Daoy (cell line): ENCODE results near the gene TRPT1. TPM values are rescaled to one million over a fixed set of nuclear protein-coding genes. Genes with fewer than 3 reads are reported as not detected.

Experiments used
- DNase-seq: peaks from one replicate; pipeline ENCODE4 v3.0.0-alpha.2; 2015; ENCODE audit warnings: low read depth
- total RNA-seq: library from RNA; depleted of rRNA; stranded (reverse); fragments of >200 nt; shearing (Covaris generic); gene quantifications from 2 replicates; pipeline ENCODE4 v1.2.3, GENCODE V29; 2014; rRNA removed

TRPT1 gene
- 19.8 and 19.9 TPM in 2 replicates for total RNA-seq

DNA sequence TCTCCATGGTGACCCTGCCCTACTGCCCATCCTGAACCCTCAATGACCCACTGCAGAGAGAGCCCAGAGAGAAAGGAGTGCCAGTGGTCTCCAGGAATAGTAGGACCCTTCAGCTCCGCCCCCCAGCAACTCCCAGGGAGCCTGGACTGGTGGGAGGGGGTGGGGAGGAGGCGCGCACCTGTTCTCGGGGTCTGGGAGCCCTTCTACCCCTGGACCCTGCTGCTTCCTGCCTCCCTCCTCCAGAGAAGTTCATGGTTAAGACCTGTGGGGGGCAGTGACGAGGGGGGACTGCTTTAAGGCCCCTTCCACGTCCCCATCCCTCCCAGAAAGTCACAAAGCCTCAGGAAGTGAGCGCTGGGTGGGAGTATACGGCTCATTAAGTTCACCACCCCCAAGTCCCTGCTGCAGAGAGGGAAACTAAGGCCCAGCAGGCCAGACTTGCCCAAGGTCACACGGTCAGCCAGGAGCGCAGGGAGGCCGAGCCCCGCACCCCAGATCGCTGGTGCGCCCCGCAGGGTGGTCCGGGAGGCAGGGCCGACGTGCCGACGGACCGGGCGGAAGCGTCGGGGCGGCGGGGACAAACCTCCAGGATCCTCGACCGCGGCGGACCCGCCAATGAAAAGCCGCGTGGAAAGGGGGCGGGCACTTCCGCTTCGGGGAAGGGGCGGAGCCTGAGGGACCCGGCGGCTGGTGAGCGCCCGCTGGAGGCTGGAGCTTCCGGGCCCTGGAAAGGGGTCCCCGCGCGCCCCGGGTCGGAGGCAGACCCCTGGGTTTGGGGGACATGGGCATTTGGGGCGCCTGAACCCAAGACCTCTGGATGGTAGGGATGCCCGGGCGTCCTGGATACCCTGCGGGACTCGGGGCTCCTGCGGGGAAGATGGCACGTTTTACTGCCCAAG, at the start of gene TRPT1, which contains the start of gene NUDT22:
TRPT1 (minus strand) TSS at position 579 of the 899 bp plus-strand sequence; CDS start at position 253, 326 bp downstream.
NUDT22 (plus strand) TSS at position 667 of the 899 bp plus-strand sequence. CDS start 379 bp downstream, outside the sequence.
- DNase-seq = peak; percentile 88

DNA sequence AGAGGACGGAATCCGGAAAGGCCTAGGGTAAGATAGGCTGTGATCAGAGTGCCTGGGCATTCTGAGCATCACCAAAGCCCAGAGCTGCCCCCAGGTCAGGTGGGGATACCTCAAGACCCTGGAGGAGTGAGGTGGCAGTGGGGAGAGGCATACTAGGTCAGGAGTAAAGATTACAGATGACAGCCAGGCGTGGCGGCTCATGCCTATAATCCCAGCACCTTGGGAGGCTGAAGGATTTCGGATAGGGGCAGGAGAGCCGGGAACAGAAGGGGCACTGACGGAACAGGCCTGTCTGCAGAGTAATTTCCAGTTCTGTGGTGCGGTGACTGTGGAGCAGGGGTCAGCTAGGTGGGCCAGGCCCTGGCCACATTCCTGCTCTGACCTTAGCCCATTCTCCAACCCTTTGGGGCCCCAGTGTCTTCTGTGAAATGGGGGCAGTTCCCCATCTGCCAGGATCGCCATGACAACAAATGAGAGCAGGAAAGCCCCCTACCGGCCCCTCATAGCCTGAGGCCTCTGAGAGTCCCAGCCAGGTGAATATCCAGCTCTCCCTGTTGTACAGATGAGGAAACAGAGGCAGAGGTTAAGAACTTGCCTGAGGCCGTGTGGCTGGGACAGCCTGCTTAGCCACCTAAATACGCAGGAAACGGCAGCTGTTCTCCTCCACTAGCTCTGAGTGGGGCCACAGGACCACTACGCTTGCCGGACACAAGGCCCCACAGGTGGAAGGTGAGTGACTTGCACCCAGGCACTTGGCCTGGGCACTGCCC, 49.2 kb upstream of the TRPT1 start:
- DNase-seq = no peak

DNA sequence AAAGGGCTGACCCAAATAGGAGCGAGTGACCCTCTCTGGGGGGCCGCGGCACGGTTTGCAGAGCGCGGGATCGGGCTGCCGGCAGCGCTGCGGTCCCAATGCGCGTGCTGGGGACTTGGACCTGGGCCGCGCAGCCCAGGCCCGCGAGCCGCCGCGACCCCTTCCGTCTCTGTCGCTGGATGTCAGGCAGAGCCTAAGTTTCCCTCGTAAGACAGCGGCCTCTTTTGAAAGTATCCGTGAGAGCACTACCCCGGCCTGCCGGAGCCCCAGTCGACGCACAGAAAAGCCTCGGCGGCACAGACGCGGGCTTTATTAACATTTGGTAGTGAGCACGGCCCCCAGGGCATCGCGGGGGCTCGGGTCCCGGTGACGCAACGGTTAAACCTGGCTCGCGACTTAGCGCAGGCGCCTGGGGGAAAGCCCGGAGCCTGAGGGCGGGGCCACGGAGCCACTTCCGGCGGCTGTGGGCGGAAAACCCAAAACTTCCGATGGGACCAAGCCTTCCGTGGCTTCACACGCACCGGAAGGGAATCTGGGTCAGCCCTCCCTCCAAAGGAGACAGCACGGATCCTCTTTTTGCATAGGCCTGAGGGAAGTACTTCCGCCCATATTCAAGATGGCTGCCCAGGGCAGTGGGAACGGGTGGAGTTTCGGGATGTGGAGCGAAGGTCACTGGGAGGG, 43.7 kb upstream of the TRPT1 start:
- DNase-seq = peak; percentile 99

- no peak for DNase-seq
These were observed 43.0 kb upstream of the TRPT1 start for GRCh38 chr11:64268893-64269539.

DNA sequence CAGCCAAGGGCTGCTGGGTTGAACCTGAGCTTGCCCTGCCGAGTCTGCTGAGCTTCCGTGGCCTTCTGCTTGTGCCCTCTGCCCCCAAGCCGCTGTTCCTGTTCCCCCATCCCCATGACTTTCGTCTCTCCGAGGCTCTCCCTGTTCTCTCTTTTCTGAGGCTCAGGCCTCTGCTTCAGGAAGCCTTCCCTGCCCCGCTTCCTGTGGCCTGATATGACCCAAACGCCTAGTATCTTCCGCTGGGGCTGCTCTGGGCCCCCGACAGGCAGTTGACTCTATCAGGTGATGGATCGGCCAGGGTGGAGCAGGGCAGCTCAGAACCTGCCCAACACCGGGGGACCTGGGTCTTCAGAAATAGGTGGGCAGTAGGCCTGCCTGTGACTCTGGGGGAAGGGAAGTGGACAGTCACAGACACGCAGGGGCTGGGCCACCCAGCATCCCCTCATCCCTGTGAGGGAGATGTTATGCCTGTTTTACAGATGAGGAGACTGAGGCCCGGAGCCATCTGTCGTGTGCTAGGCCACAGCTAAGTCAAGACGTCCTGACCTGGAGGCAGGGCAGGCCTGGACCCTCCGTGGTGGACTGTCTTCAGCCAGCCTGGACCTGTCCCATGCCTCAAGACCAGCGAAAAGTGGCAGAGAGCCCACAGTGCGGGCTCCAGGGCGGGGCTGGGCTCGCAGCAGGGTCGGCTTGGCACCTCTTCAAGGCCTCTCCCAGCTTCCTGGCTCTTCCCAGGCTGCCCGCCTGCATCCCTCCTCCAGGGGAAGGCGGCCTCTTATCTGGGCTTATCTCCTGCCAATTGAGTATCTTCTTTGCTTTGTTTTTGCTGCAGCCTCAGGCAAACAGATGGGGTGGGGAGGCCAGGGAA, 42.3 kb upstream of the TRPT1 start:
- peak; percentile 79 for DNase-seq

- DNase-seq = no peak
These were observed 41.4 kb upstream of the TRPT1 start for GRCh38 chr11:64267207-64267945.

- DNase-seq = no peak
These were observed 40.4 kb upstream of the TRPT1 start for GRCh38 chr11:64266339-64266738.

- DNase-seq = no peak
These were observed 39.5 kb upstream of the TRPT1 start for GRCh38 chr11:64265176-64266160.

- DNase-seq = no peak
These were observed 38.4 kb upstream of the TRPT1 start for GRCh38 chr11:64264371-64264852.

- no peak for DNase-seq
These were observed 37.9 kb upstream of the TRPT1 start for GRCh38 chr11:64263947-64264317.

GRCh38 chr11:64263021-64263946, 37.3 kb upstream of the TRPT1 start:
- DNase-seq = peak; percentile 77

DNA sequence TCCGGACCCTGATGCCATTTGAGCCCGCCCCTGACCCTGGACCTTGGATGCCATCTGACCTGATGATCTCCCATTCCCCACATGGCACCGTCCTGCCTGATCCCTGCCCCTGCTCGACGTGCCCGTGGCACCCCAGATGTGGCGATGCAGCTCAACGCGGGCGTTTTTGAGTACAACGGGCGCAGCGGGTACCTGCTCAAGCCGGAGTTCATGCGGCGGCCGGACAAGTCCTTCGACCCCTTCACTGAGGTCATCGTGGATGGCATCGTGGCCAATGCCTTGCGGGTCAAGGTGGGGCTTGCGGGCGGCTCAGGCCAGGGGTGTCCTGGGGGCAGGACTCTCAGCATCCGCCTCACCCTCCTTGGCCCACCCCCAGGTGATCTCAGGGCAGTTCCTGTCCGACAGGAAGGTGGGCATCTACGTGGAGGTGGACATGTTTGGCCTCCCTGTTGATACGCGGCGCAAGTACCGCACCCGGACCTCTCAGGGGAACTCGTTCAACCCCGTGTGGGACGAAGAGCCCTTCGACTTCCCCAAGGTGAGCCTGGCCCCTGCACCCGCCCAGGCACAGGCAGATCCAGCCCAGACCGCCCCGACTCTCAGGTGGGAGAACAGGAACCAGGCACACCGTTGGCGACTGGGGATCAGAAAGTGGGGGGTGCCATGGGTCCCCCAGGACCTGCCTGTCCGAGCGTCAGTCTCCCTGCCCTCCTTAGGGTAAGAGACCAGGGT, 36.5 kb upstream of the TRPT1 start:
- no peak for DNase-seq

DNA sequence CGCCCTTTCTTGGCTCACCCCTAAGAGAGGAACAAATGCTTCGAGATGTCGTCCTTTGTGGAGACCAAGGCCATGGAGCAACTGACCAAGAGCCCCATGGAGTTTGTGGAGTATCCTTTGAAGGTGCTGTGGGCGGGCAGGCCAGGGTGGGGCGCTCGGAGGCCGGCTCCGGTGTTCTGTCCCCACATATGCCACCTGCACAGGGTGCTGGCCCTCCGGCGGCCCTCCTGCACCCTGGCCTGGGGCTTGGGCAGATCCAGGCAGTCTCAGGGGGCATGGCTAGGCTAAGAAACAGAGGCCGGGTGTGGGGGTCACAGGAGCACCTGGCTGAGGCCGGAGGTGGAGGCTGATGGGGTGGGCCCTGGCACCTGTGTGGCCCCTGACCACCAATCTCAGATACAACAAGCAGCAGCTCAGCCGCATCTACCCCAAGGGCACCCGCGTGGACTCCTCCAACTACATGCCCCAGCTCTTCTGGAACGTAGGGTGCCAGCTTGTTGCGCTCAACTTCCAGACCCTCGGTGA, 35.6 kb upstream of the TRPT1 start:
- DNase-seq = no peak

DNA sequence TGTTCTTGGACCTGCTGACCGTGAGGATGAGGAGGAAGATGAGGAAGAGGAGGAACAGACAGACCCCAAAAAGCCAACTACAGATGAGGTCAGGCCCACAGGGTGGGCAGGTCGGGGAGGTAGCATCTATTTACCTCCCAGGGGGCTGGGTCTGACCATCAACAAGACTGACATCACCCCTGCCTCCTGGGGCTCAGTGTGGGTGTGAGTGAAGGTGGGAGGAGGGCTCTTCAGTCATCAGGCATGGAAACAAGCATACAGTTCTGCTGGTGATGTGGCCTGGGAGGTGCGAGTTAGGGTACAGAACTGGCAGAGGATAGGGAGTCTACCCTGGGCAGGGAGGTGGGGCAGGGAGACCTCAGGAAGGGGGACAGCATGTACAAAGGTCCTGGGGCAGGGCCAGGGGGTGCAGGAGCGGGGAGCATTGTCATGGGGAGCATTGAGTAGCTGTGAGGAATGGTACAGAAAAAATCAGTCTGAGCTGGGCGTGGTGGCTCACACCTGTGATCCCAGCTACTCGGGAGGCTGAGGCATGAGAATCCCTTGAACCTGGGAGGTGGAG, 34.2 kb upstream of the TRPT1 start:
- no peak for DNase-seq

DNA sequence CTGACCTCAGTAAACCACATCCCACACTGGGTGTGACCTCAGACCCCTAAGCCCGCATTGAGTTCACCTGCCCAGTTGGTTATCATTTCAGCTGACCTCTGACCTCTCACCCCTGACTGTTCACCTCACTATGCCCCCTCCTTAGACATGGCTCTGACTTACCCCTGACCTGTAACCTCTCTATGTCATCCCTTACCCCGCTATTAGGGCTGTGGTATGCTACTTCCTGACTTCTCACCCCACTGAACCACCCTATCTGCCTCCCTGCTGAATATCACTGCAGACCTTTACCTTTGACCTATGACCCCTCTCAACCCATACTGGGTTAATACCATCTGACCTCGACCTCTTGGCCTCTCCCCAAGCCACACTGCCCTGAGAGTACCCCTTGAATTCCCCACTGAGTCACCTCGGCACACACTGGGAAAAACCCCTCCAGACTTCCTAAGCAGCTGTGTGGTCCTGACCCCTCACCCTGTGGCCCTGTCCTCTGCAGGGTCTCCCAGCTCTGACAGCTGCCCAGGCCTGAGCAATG, 33.6 kb upstream of the TRPT1 start:
- no peak for DNase-seq
